Lower leg skin (tissue), 3 donors: ENCODE data around the gene UMAD1.

Experiments
- POLR2A ChIP-seq, 2 donors: fragments of 450-650 bp; IDR thresholded peaks; one replicate each; pipeline ENCODE4 v1.6.1; 2016 to 2017; ENCODE audit warnings: antibody characterized with exemption in 2 of 2, mild to moderate bottlenecking in 1 of 2, moderate library complexity in 1 of 2
- TF ChIP-seq, protein P1 (sequence below), 3 donors: fragments of 450-650 bp; IDR thresholded peaks; one replicate each; pipeline ENCODE4 v1.5.1; 2016; ENCODE audit warnings: antibody characterized with exemption in 3 of 3, mild to moderate bottlenecking in 3 of 3, moderate library complexity in 2 of 3

DNA sequence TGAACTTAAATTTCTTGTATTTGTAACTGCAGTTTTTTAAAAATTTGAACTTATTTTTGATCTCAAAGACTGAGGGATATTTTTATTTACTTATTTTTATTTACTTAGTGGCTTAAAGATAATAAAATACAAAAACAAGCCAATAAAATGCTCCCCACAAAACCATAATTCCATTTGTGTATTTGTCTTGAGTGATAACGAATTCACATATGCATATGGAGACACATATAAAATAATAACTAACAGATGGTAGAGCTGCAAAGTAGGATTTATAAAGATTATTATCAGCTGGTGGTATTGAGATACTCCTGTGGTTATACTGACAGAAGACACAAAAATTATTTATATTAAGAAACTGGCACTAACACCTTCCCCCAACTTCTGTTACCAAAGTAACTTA lies 168.1 kb downstream of the UMAD1 start:
- TF ChIP-seq, protein P1, sequence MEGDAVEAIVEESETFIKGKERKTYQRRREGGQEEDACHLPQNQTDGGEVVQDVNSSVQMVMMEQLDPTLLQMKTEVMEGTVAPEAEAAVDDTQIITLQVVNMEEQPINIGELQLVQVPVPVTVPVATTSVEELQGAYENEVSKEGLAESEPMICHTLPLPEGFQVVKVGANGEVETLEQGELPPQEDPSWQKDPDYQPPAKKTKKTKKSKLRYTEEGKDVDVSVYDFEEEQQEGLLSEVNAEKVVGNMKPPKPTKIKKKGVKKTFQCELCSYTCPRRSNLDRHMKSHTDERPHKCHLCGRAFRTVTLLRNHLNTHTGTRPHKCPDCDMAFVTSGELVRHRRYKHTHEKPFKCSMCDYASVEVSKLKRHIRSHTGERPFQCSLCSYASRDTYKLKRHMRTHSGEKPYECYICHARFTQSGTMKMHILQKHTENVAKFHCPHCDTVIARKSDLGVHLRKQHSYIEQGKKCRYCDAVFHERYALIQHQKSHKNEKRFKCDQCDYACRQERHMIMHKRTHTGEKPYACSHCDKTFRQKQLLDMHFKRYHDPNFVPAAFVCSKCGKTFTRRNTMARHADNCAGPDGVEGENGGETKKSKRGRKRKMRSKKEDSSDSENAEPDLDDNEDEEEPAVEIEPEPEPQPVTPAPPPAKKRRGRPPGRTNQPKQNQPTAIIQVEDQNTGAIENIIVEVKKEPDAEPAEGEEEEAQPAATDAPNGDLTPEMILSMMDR (IDR thresholded peaks at IDR 0.05), result no peak
- TF ChIP-seq POLR2A (IDR thresholded peaks at IDR 0.05), result no peak
